Type B pancreatic cell (in vitro differentiated cells): ENCODE results near the gene AMBRA1. TPM values are rescaled to one million over a fixed set of nuclear protein-coding genes. Genes with fewer than 3 reads are reported as not detected.

Experiments used
- DNase-seq: peaks from one replicate; pipeline ENCODE4 v3.0.0; 2021; ENCODE audit warnings: mixed read lengths; ENCODE audit not compliant: unreplicated experiment; ENCODE audit errors: extremely low spot score
- H3K27ac Mint-ChIP-seq: 2 replicates; pipeline ENCODE4 v1.8.0; 2021; ENCODE audit warnings: mild to moderate bottlenecking, mixed read lengths
- H3K27me3 Mint-ChIP-seq: 2 replicates; pipeline ENCODE4 v1.8.0; 2021; ENCODE audit warnings: mixed read lengths
- H3K36me3 Mint-ChIP-seq: 2 replicates; pipeline ENCODE4 v1.8.0; 2021; ENCODE audit warnings: mixed read lengths
- H3K4me1 Mint-ChIP-seq: one replicate; pipeline ENCODE4 v1.8.0; 2021; ENCODE audit warnings: mixed read lengths; ENCODE audit not compliant: unreplicated experiment
- H3K4me3 Mint-ChIP-seq: 2 replicates; pipeline ENCODE4 v1.8.0; 2021; ENCODE audit warnings: mild to moderate bottlenecking, mixed read lengths
- H3K9me3 Mint-ChIP-seq: 2 replicates; pipeline ENCODE4 v1.8.0; 2021; ENCODE audit warnings: mixed read lengths
- total RNA-seq: library from RNA; stranded (reverse); gene quantifications from 2 replicates; pipeline ENCODE4 v1.2.1, GENCODE V29; 2021; ENCODE audit warnings: low replicate concordance
- TF ChIP-seq, protein P1 (sequence below): fragments of 200-600 bp; sonication (generic); conservative IDR thresholded peaks from 2 replicates; pipeline ENCODE4 v1.5.0; 2021; ENCODE audit warnings: antibody characterized with exemption, mild to moderate bottlenecking

The AMBRA1 gene
- total RNA-seq, 1 donor from 2014 or later, result 38.8 TPM

DNA sequence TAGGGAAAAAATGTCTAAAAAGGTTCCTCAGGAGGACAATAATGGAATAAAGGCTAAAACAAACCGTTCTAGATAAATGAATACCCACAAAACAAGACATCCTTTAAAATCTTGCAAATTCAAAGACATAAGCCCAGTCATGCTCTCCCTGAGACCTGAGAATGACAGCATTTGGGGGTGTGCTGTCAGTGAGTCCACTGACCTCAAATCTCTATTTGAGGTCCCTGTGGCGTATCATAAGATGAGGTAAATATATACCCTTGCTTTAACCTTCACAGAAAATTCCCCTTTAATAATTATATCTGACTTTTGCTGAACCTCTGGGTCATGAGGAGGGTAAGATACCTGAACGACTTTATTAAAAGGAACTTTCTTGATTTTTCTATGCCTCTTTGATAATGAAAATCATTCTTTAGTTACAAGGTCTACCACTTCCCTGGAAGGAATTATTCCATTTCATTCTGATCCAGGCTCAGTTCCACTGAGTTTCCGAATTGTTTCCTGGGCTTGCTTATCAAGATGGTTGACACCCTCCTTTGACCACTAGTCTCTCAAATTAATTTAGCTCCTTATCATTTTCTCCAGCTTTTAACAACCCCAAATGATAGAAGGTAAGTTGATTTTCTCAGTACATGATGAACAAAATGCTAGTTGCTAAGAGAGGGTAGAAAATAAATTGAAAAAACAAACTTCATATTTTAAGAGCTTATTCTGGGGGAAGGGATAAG is 148.5 kb downstream of the AMBRA1 start:
- Mint-ChIP-seq H3K9me3 (no peaks in the 10 kb centered on the region), H3K36me3 (peaks cover 16% of the 10 kb centered on the region), H3K4me1 (peaks cover 22% of the 10 kb centered on the region), H3K27ac (no peak overlapping the region), H3K4me3 (no peak overlapping the region), H3K27me3 (no peaks in the 10 kb centered on the region)
- TF ChIP-seq, protein P1, sequence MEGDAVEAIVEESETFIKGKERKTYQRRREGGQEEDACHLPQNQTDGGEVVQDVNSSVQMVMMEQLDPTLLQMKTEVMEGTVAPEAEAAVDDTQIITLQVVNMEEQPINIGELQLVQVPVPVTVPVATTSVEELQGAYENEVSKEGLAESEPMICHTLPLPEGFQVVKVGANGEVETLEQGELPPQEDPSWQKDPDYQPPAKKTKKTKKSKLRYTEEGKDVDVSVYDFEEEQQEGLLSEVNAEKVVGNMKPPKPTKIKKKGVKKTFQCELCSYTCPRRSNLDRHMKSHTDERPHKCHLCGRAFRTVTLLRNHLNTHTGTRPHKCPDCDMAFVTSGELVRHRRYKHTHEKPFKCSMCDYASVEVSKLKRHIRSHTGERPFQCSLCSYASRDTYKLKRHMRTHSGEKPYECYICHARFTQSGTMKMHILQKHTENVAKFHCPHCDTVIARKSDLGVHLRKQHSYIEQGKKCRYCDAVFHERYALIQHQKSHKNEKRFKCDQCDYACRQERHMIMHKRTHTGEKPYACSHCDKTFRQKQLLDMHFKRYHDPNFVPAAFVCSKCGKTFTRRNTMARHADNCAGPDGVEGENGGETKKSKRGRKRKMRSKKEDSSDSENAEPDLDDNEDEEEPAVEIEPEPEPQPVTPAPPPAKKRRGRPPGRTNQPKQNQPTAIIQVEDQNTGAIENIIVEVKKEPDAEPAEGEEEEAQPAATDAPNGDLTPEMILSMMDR, result no peak
- DNase-seq, result no peak

GRCh38 chr11:46444305-46444704 is 149.5 kb downstream of the AMBRA1 start:
- Mint-ChIP-seq H3K4me1 (peaks cover 22% of the 10 kb centered on the region), H3K36me3 (peaks cover 19% of the 10 kb centered on the region), H3K9me3 (no peaks in the 10 kb centered on the region), H3K27me3 (no peaks in the 10 kb centered on the region), H3K4me3 (no peak overlapping the region), H3K27ac (no peak overlapping the region)
- TF ChIP-seq, protein P1, result no peak
- no peak for DNase-seq

DNA sequence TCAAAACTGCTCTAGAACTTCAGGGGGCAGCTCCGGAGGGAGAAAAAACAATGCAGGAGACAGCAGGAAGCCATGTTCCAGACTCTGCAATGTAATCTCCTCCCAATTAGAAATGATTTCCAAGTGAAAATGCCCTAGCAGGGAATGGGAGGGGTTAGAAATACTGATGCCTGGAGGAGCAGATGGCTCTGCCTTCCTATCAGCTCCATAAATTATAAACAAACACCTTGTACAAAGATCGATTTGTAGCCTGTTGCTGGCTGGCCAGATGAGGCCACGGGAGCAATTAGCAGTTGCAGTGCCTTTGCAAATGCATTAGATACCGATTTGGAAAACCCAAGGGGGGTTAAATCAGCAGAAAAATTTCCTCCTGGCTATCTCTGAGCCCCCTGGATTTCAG is 155.6 kb downstream of the AMBRA1 start:
- H3K27me3 Mint-ChIP-seq, result no peaks in the 10 kb centered on the region
- TF ChIP-seq, protein P1, result no peak
- peaks cover 15% of the 10 kb centered on the region for H3K4me1 Mint-ChIP-seq
- peaks cover 15% of the 10 kb centered on the region for H3K36me3 Mint-ChIP-seq
- DNase-seq, result no peak
- no peak overlapping the region for H3K4me3 Mint-ChIP-seq
- no peaks in the 10 kb centered on the region for H3K9me3 Mint-ChIP-seq
- H3K27ac Mint-ChIP-seq, result no peak overlapping the region

GRCh38 chr11:46437122-46437689 is 156.6 kb downstream of the AMBRA1 start:
- no peaks in the 10 kb centered on the region for H3K9me3 Mint-ChIP-seq
- no peak overlapping the region for H3K4me3 Mint-ChIP-seq
- peaks cover 19% of the 10 kb centered on the region for H3K36me3 Mint-ChIP-seq
- no peak overlapping the region for H3K27ac Mint-ChIP-seq
- H3K27me3 Mint-ChIP-seq, result no peaks in the 10 kb centered on the region
- H3K4me1 Mint-ChIP-seq, result peaks cover 15% of the 10 kb centered on the region
- TF ChIP-seq, protein P1, result no peak
- DNase-seq, result no peak

DNA sequence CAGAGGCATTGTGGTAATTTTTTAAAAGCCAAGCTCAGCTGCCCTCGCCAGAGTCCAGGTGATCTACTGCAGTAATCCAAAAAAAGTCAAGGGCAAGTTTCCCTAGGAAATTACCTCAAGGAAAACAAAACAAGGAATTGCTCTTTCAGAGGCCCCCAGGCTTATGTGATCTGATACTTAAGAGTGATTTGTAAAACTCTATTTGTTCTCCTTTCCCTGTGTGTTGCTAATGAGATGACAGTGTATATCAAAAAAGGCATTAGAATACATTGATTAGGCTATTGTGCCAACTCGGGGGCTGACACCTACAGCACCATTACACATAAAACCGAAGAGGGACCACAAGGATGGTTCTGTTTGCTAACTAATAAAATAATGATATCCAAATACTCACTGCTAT is 157.7 kb downstream of the AMBRA1 start:
- Mint-ChIP-seq H3K4me1 (peaks cover 15% of the 10 kb centered on the region), H3K9me3 (no peaks in the 10 kb centered on the region), H3K27ac (no peak overlapping the region), H3K36me3 (peaks cover 26% of the 10 kb centered on the region), H3K4me3 (no peak overlapping the region), H3K27me3 (no peaks in the 10 kb centered on the region)
- TF ChIP-seq, protein P1, result no peak
- no peak for DNase-seq
